IMR-90 (cell line): ENCODE data around the gene GLRX3. TPM values are rescaled to one million over a fixed set of nuclear protein-coding genes. Genes with fewer than 3 reads are reported as not detected.
A peak's percentile ranks its signal among the peaks of the same experiment; 100 is the strongest.

ENCODE experiments used
- ATAC-seq: fragments of 200-7000 bp; cut with Tn5 transposase; 2 replicates; pipeline ENCODE4 v1.9.1; 2020; ENCODE audit warnings: low read depth, mild to moderate bottlenecking, moderate library complexity
- BruUV-seq: library from RNA; stranded (reverse); fragments of 400-500 nt; replicated peaks from 2 replicates; lab custom pipeline; 2021; lab: Mats Ljungman, UMichigan
- CTCF ChIA-PET: fragments of 300-600 bp; formaldehyde crosslinking; extraction: SDS; loops from one replicate; lab custom pipeline; 2021; ENCODE audit warnings: antibody characterized with exemption; lab: Yijun Ruan, JAX
- POLR2A ChIA-PET: fragments of 300-600 bp; sonication (Branson Sonifier 250); formaldehyde crosslinking; loops from one replicate; lab custom pipeline; 2022; ENCODE audit warnings: antibody characterized with exemption; ENCODE audit not compliant: unreplicated experiment; lab: Charles Lee
- DNase-seq: peaks from one replicate; pipeline ENCODE4 v3.0.0; 2013
- H2AFZ ChIP-seq: replicated peaks from 2 replicates; pipeline ENCODE3; 2013; ENCODE audit warnings: low read length, mild to moderate bottlenecking; ENCODE audit not compliant: poor library complexity
- H2AK5ac ChIP-seq: 2 replicates; pipeline ENCODE4 v1.6.1; 2013; ENCODE audit warnings: low read depth, low read length, inconsistent platforms
- H2AK9ac ChIP-seq: replicated peaks from 2 replicates; pipeline ENCODE3; 2013; ENCODE audit warnings: mild to moderate bottlenecking, low read depth, low read length, moderate library complexity; ENCODE audit not compliant: poor library complexity
- H2BK120ac ChIP-seq: 2 replicates; pipeline ENCODE4 v1.6.1; 2013; ENCODE audit warnings: low read depth, low read length, inconsistent platforms
- H2BK15ac ChIP-seq: 3 replicates; pipeline ENCODE4 v1.6.1; 2013; ENCODE audit warnings: low read depth, low read length, inconsistent platforms
- H2BK20ac ChIP-seq: 2 replicates; pipeline ENCODE4 v1.6.1; 2013; ENCODE audit warnings: low read depth, mild to moderate bottlenecking, inconsistent platforms, low read length, moderate library complexity
- H2BK5ac ChIP-seq: 2 replicates; pipeline ENCODE4 v1.6.1; 2013; ENCODE audit warnings: mild to moderate bottlenecking, low read depth, low read length, inconsistent platforms; ENCODE audit not compliant: poor library complexity, severe bottlenecking
- H3K14ac ChIP-seq: replicated peaks from 2 replicates; pipeline ENCODE4 v1.6.1; 2013; ENCODE audit warnings: low read depth, low read length, inconsistent platforms
- H3K18ac ChIP-seq: 2 replicates; pipeline ENCODE4 v1.6.1; 2013; ENCODE audit warnings: low read depth, low read length, control low read depth
- H3K23ac ChIP-seq: 2 replicates; pipeline ENCODE4 v1.6.1; 2013; ENCODE audit warnings: low read depth, low read length, inconsistent platforms
- H3K27ac ChIP-seq: 2 replicates; pipeline ENCODE4 v1.5.1; 2013; ENCODE audit warnings: mild to moderate bottlenecking, control low read depth, low read length; ENCODE audit not compliant: insufficient read depth
- H3K27me3 ChIP-seq: 2 replicates; pipeline ENCODE4 v1.6.1; 2013; ENCODE audit warnings: low read length; ENCODE audit not compliant: control insufficient read depth, insufficient read depth
- H3K36me3 ChIP-seq: 2 replicates; pipeline ENCODE4 v1.6.1; 2013; ENCODE audit warnings: low read length, mixed read lengths; ENCODE audit not compliant: control insufficient read depth, insufficient read depth
- H3K4ac ChIP-seq: 2 replicates; pipeline ENCODE4 v1.6.1; 2013; ENCODE audit warnings: low read depth, low read length, inconsistent platforms
- H3K4me1 ChIP-seq: 2 replicates; pipeline ENCODE4 v1.6.1; 2013; ENCODE audit warnings: low read length, mixed read lengths; ENCODE audit not compliant: control insufficient read depth, insufficient read depth
- H3K4me2 ChIP-seq: 2 replicates; pipeline ENCODE4 v1.6.1; 2013; ENCODE audit warnings: low read depth, mild to moderate bottlenecking, control low read depth, low read length, moderate library complexity
- H3K4me3 ChIP-seq: 2 replicates; pipeline ENCODE4 v1.5.1; 2013; ENCODE audit warnings: low read depth, mild to moderate bottlenecking, control low read depth, low read length, moderate library complexity; ENCODE audit not compliant: insufficient read depth
- H3K56ac ChIP-seq: 2 replicates; pipeline ENCODE4 v1.6.1; 2013; ENCODE audit warnings: low read length, inconsistent platforms; ENCODE audit not compliant: insufficient read depth; ENCODE audit errors: extremely low read depth
- H3K79me1 ChIP-seq, 2 experiments: 2 replicates each; pipeline ENCODE4 v1.6.1; 2013; ENCODE audit warnings: low read length in 2 of 2, inconsistent platforms in 1 of 2, low read depth in 1 of 2
- H3K9ac ChIP-seq: 2 replicates; pipeline ENCODE4 v1.6.1; 2013; ENCODE audit warnings: low read depth, low read length, control low read depth
- H3K9me1 ChIP-seq: 2 replicates; pipeline ENCODE4 v1.6.1; 2013; ENCODE audit warnings: low read length, inconsistent platforms; ENCODE audit not compliant: insufficient read depth
- H3K9me3 ChIP-seq: 2 replicates; pipeline ENCODE4 v1.6.1; 2013; ENCODE audit warnings: low read length; ENCODE audit not compliant: control insufficient read depth, insufficient read depth
- H4K20me1 ChIP-seq: 2 replicates; pipeline ENCODE4 v1.6.1; 2013; ENCODE audit warnings: low read length, inconsistent platforms; ENCODE audit not compliant: insufficient read depth
- H4K5ac ChIP-seq: 2 replicates; pipeline ENCODE4 v1.6.1; 2013; ENCODE audit warnings: mild to moderate bottlenecking, low read depth, low read length, control low read depth
- H4K8ac ChIP-seq, 2 experiments: 2 replicates each; pipeline ENCODE4 v1.6.1; 2013; ENCODE audit warnings: low read depth in 2 of 2, low read length in 2 of 2, control low read depth in 1 of 2, inconsistent platforms in 1 of 2
- H4K91ac ChIP-seq: 2 replicates; pipeline ENCODE4 v1.6.1; 2013; ENCODE audit warnings: low read depth, low read length, inconsistent platforms; ENCODE audit not compliant: insufficient read depth
- BHLHE40 ChIP-seq: fragments of 150-350 bp; IDR thresholded peaks from 2 replicates; pipeline ENCODE4 v1.6.1; 2016; ENCODE audit warnings: mild to moderate bottlenecking, low read depth, low read length
- CEBPB ChIP-seq: IDR thresholded peaks from 2 replicates; pipeline ENCODE4 v1.6.1; 2012; ENCODE audit warnings: low read depth, low read length, improper control_type of control experiment
- CHD1 ChIP-seq: IDR thresholded peaks from 2 replicates; pipeline ENCODE4 v1.6.1; 2012; ENCODE audit warnings: low read depth, low read length, improper control_type of control experiment
- ELK1 ChIP-seq: fragments of 150-350 bp; IDR thresholded peaks from 2 replicates; pipeline ENCODE4 v1.6.1; 2016; ENCODE audit warnings: low read depth, mild to moderate bottlenecking, low read length, moderate library complexity, borderline replicate concordance
- FOS ChIP-seq: fragments of 150-350 bp; IDR thresholded peaks from 2 replicates; pipeline ENCODE4 v1.6.1; 2016; ENCODE audit warnings: low read depth, low read length
- MAFK ChIP-seq: IDR thresholded peaks from 2 replicates; pipeline ENCODE4 v1.6.1; 2012; ENCODE audit warnings: low read depth, low read length, improper control_type of control experiment
- MAZ ChIP-seq: IDR thresholded peaks from 2 replicates; pipeline ENCODE4 v1.6.1; 2012; ENCODE audit warnings: low read depth, mild to moderate bottlenecking, low read length, improper control_type of control experiment, moderate library complexity, borderline replicate concordance
- MXI1 ChIP-seq: IDR thresholded peaks from 2 replicates; pipeline ENCODE4 v1.6.1; 2012; ENCODE audit warnings: low read depth, mild to moderate bottlenecking, low read length, moderate library complexity, borderline replicate concordance
- NFE2L2 ChIP-seq: fragments of 150-350 bp; IDR thresholded peaks from 2 replicates; pipeline ENCODE4 v1.6.1; 2016; ENCODE audit warnings: low read depth, mild to moderate bottlenecking, low read length
- POLR2A ChIP-seq: IDR thresholded peaks from 2 replicates; pipeline ENCODE4 v1.6.1; 2012; ENCODE audit warnings: mild to moderate bottlenecking, low read depth, low read length
- RAD21 ChIP-seq: IDR thresholded peaks from 2 replicates; pipeline ENCODE4 v1.6.1; 2012; ENCODE audit warnings: low read length, improper control_type of control experiment
- RCOR1 ChIP-seq: IDR thresholded peaks from 2 replicates; pipeline ENCODE4 v1.6.1; 2012; ENCODE audit warnings: mild to moderate bottlenecking, low read length, improper control_type of control experiment; ENCODE audit not compliant: insufficient replicate concordance
- RFX5 ChIP-seq: IDR thresholded peaks from 2 replicates; pipeline ENCODE4 v1.8.0; 2012; ENCODE audit warnings: low read depth, mild to moderate bottlenecking, low read length, moderate library complexity
- SMC3 ChIP-seq: fragments of 150-350 bp; IDR thresholded peaks from 2 replicates; pipeline ENCODE4 v1.6.1; 2016; ENCODE audit warnings: low read depth, mild to moderate bottlenecking, antibody characterized with exemption, low read length, moderate library complexity
- USF2 ChIP-seq: fragments of 150-350 bp; IDR thresholded peaks from 2 replicates; pipeline ENCODE4 v1.6.1; 2017; ENCODE audit warnings: mild to moderate bottlenecking, antibody characterized with exemption, low read length, low read depth
- WGBS, 2 experiments: methylation state at CpG; one replicate each; pipeline versions ENCODE4 v1.1.5 to v1.1.7; 2013; ENCODE audit warnings: missing lambda C conversion rate in 2 of 2; ENCODE audit not compliant: insufficient read length in 1 of 2; ENCODE audit errors: extremely low coverage in 2 of 2; 5-methylcytosine and 5-hydroxymethylcytosine counted together
- dilution Hi-C: fragments of 300-500 bp; cut with HindIII; formaldehyde crosslinking; loops from one replicate; pipeline ENCODE4 v1.14.3; 2018; ENCODE audit warnings: low sequenced_read_pairs; ENCODE audit not compliant: unreplicated experiment
- in situ Hi-C: fragments of 300-500 bp; cut with MboI; formaldehyde crosslinking; loops from 3 replicates; pipeline ENCODE4 v1.14.3; 2019; ENCODE audit warnings: low sequenced_read_pairs, inconsistent platforms, mixed read lengths
- intact Hi-C: fragments of 100-400 bp; cut with micrococcal nuclease; formaldehyde crosslinking; loops from 2 replicates; pipeline ENCODE4 v1.10.0; 2022
- polyA plus RNA-seq, 3 experiments: library from polyadenylated mRNA; depleted of rRNA; stranded (reverse); fragments of >200 nt; gene quantifications; 2 replicates each; pipeline ENCODE4 v1.2.3, GENCODE V29; 2012; ENCODE audit warnings: low replicate concordance in 1 of 3
- total RNA-seq: library from RNA; depleted of rRNA; stranded (reverse); fragments of >200 nt; gene quantifications from 2 replicates; pipeline ENCODE4 v1.2.3, GENCODE V29; 2012
- TF ChIP-seq, protein P1 (sequence below): conservative IDR thresholded peaks from 2 replicates; pipeline ENCODE4 v1.5.1; 2012; ENCODE audit warnings: mild to moderate bottlenecking, low read depth, low read length, improper control_type of control experiment

GLRX3 gene
- total and polyA plus RNA-seq, 2 of the 4 experiments (the other 2 are of a cell fraction): 78.7 to 81.7 TPM

DNA sequence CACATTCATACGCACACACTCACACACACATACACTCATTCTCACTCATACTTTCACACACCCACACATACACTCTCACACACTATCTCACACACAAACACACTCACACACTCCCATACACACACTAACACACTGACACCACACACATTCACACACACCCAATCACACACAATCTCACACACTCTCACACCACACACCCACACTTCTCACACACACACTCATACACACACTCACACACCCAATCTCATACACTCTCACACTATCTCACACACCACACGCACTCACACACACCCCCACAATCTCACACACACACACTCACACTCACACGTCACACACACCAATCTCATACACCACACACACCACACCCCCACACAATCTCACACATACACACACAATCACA lies 71.0 kb downstream of the GLRX3 start:
- H4K5ac ChIP-seq: no peak overlapping the region
- no peaks in the 10 kb centered on the region; the same call in 1 of the 2 replicates for H3K27me3 ChIP-seq
- H3K4me1 ChIP-seq: no peaks in the 10 kb centered on the region
- H3K9ac ChIP-seq: no peak overlapping the region
- no peak overlapping the region for H2BK20ac ChIP-seq
- POLR2A ChIA-PET: no interaction called here
- H3K79me1 ChIP-seq: no peaks in the 10 kb centered on the region
- no peak overlapping the region for H2BK120ac ChIP-seq
- ATAC-seq: no peak
- no peaks in the 10 kb centered on the region for H4K20me1 ChIP-seq
- H2BK15ac ChIP-seq: no peak overlapping the region
- CTCF ChIA-PET: no interaction called here
- 78 to 90% methylated on average over 2 to 3 of the region's 3 CpGs for WGBS, 2 experiments
- H3K14ac ChIP-seq: no peak overlapping the region
- no peak overlapping the region for H2AK9ac ChIP-seq
- no peak overlapping the region for H3K4me2 ChIP-seq
- H4K91ac ChIP-seq: no peak overlapping the region
- H3K56ac ChIP-seq: no peak overlapping the region
- TF ChIP-seq NFE2L2 (no peak), RCOR1 (no peak), MAZ (no peak), BHLHE40 (no peak), RAD21 (no peak), POLR2A (no peak), RFX5 (no peak), USF2 (no peak), MAFK (no peak), SMC3 (no peak), CEBPB (no peak), ELK1 (no peak), FOS (no peak), CHD1 (no peak), MXI1 (no peak)
- TF ChIP-seq, protein P1, sequence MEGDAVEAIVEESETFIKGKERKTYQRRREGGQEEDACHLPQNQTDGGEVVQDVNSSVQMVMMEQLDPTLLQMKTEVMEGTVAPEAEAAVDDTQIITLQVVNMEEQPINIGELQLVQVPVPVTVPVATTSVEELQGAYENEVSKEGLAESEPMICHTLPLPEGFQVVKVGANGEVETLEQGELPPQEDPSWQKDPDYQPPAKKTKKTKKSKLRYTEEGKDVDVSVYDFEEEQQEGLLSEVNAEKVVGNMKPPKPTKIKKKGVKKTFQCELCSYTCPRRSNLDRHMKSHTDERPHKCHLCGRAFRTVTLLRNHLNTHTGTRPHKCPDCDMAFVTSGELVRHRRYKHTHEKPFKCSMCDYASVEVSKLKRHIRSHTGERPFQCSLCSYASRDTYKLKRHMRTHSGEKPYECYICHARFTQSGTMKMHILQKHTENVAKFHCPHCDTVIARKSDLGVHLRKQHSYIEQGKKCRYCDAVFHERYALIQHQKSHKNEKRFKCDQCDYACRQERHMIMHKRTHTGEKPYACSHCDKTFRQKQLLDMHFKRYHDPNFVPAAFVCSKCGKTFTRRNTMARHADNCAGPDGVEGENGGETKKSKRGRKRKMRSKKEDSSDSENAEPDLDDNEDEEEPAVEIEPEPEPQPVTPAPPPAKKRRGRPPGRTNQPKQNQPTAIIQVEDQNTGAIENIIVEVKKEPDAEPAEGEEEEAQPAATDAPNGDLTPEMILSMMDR: no peak
- intact Hi-C loops: loop anchor here (5.0 kb wide), 1 partner anchor 1580 kb away; no protein-coding TSS in a partner anchor
- dilution Hi-C loops: no loop called here
- H2AFZ ChIP-seq: no peak overlapping the region
- H3K4me3 ChIP-seq: no peak overlapping the region
- DNase-seq: no peak
- H3K4ac ChIP-seq: no peak overlapping the region
- H3K9me1 ChIP-seq: no peaks in the 10 kb centered on the region
- no peak overlapping the region for H3K27ac ChIP-seq
- H3K23ac ChIP-seq: no peak overlapping the region
- H2BK5ac ChIP-seq: peak overlapping the region; percentile 80
- no peaks in the 10 kb centered on the region for H3K36me3 ChIP-seq
- in situ Hi-C loops: no loop called here
- H3K18ac ChIP-seq: no peak overlapping the region
- no peak overlapping the region for H2AK5ac ChIP-seq
- BruUV-seq: no TSS peak
- no peaks in the 10 kb centered on the region; the same call in 1 of the 2 replicates for H3K9me3 ChIP-seq
- H4K8ac ChIP-seq: no peak overlapping the region
